Sigmoid colon (tissue), 4 donors: ENCODE data around the gene HIVEP3.

Experiments used
- EP300 ChIP-seq, 4 donors: sonication (generic); formaldehyde crosslinking; IDR thresholded peaks; one replicate each; pipeline ENCODE4 v1.6.1; 2017; ENCODE audit warnings: antibody characterized with exemption in 4 of 4
- POLR2A ChIP-seq, 2 donors: fragments of 450-650 bp; IDR thresholded peaks; one replicate each; pipeline ENCODE4 v1.6.1; 2016; ENCODE audit warnings: antibody characterized with exemption in 2 of 2, mild to moderate bottlenecking in 2 of 2, moderate library complexity in 2 of 2
- POLR2AphosphoS5 ChIP-seq, 4 donors: sonication (generic); formaldehyde crosslinking; IDR thresholded peaks; one replicate each; pipeline ENCODE4 v1.6.1; 2017; ENCODE audit warnings: antibody characterized with exemption in 4 of 4
- TF ChIP-seq, protein P1 (sequence below), 4 experiments: fragments of 450-650 bp in 3 of 4; fragments of 200-600 bp in 1 of 4; IDR thresholded peaks; one replicate each; pipeline ENCODE4 v1.5.1; 2016 to 2019; ENCODE audit warnings: antibody characterized with exemption in 4 of 4, mild to moderate bottlenecking in 3 of 4, moderate library complexity in 2 of 4

DNA sequence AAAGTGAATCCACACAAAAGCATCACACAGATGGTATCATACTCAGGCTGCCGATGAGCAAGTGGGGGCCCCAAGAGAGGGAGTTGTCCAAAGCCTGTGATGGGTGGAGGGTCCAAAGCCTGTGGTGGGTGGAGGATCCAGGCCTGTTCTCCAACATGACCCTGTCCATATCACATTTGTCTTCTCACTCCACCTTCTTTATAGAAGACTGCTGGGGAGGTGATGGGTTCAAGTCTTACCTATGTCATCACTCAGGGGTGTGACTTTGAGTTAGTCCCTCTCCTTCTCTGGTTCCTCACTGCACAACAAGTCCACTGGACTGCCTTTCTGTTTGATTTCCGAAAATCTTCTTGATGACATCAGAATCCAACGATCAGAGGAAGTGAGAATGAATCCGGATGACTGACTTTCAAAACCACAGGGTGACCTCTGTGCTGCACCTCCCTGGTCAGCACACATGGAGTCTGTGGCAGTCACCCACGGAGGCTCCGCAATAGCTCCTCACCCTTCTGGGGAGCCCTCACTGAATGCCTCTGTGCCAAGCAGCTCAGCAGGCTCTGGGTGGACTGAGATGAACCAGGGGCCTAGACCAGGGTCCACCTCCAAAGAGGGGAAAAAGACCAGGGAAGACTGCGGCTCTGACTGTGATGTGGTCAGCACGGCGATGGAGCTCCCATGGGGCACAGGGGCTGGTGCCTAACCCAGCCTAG, 166.8 kb downstream of the HIVEP3 start:
- no peak for TF ChIP-seq POLR2AphosphoS5 (IDR thresholded peaks at IDR 0.05)
- no peak for TF ChIP-seq POLR2A (IDR thresholded peaks at IDR 0.05)
- TF ChIP-seq, protein P1, sequence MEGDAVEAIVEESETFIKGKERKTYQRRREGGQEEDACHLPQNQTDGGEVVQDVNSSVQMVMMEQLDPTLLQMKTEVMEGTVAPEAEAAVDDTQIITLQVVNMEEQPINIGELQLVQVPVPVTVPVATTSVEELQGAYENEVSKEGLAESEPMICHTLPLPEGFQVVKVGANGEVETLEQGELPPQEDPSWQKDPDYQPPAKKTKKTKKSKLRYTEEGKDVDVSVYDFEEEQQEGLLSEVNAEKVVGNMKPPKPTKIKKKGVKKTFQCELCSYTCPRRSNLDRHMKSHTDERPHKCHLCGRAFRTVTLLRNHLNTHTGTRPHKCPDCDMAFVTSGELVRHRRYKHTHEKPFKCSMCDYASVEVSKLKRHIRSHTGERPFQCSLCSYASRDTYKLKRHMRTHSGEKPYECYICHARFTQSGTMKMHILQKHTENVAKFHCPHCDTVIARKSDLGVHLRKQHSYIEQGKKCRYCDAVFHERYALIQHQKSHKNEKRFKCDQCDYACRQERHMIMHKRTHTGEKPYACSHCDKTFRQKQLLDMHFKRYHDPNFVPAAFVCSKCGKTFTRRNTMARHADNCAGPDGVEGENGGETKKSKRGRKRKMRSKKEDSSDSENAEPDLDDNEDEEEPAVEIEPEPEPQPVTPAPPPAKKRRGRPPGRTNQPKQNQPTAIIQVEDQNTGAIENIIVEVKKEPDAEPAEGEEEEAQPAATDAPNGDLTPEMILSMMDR (IDR thresholded peaks at IDR 0.05) = no peak
- TF ChIP-seq EP300 (IDR thresholded peaks at IDR 0.05) = no peak
